Smooth muscle cell (in vitro differentiated cells): ENCODE measurements around the gene TBX20. TPM values are rescaled to one million over a fixed set of nuclear protein-coding genes. Genes with fewer than 3 reads are reported as not detected.
"Not testable (repeated sequence)": the region's sequence is repeated elsewhere in the genome, so short reads cannot be mapped to it uniquely, and the experiment has no call there.

Source experiments
- DNase-seq: peaks from one replicate; lab custom pipeline; 2025; ENCODE audit not compliant: unreplicated experiment; lab: John Stamatoyannopoulos, UW
- H2AFZ ChIP-seq: fragments of 200-600 bp; sonication (generic); 2 replicates; pipeline ENCODE4 v1.6.0; 2016; ENCODE audit warnings: antibody characterized with exemption, low read depth, mild to moderate bottlenecking
- H3F3A ChIP-seq: fragments of 200-600 bp; sonication (generic); 2 replicates; pipeline ENCODE4 v1.6.0; 2017; ENCODE audit warnings: antibody characterized with exemption, low read depth
- H3K27ac ChIP-seq: fragments of 200-600 bp; sonication (generic); 2 replicates; pipeline ENCODE4 v1.5.1; 2016; ENCODE audit warnings: low read depth, mild to moderate bottlenecking
- H3K27me3 ChIP-seq: fragments of 200-600 bp; sonication (generic); 2 replicates; pipeline ENCODE4 v1.6.1; 2016; ENCODE audit warnings: low read depth, mild to moderate bottlenecking
- H3K36me3 ChIP-seq: fragments of 200-600 bp; sonication (generic); 2 replicates; pipeline ENCODE4 v1.5.1; 2016; ENCODE audit warnings: low read depth
- H3K4me1 ChIP-seq: fragments of 200-600 bp; sonication (generic); 2 replicates; pipeline ENCODE4 v1.5.1; 2016; ENCODE audit warnings: low read depth
- H3K4me2 ChIP-seq: fragments of 200-600 bp; sonication (generic); 2 replicates; pipeline ENCODE4 v1.6.0; 2016; ENCODE audit warnings: mild to moderate bottlenecking
- H3K4me3 ChIP-seq: fragments of 200-600 bp; sonication (generic); 2 replicates; pipeline ENCODE4 v1.5.1; 2016; ENCODE audit warnings: mild to moderate bottlenecking
- H3K79me2 ChIP-seq: fragments of 200-600 bp; sonication (generic); 2 replicates; pipeline ENCODE4 v1.6.0; 2016; ENCODE audit warnings: low read depth, mild to moderate bottlenecking
- H3K9ac ChIP-seq: fragments of 200-600 bp; sonication (generic); 2 replicates; pipeline ENCODE4 v1.6.0; 2016; ENCODE audit warnings: low read depth
- H3K9me3 ChIP-seq: fragments of 200-600 bp; sonication (generic); replicated peaks from 2 replicates; pipeline ENCODE4 v1.5.1; 2016; ENCODE audit warnings: low read depth
- H4K20me1 ChIP-seq: fragments of 200-600 bp; sonication (generic); 2 replicates; pipeline ENCODE4 v1.6.0; 2016; ENCODE audit warnings: low read depth
- CTCF ChIP-seq: fragments of 200-600 bp; sonication (generic); IDR thresholded peaks from 2 replicates; pipeline ENCODE4 v1.5.1; 2017; ENCODE audit warnings: borderline replicate concordance, mild to moderate bottlenecking, antibody characterized with exemption; ENCODE audit not compliant: insufficient read depth, poor library complexity, severe bottlenecking
- WGBS: methylation state at CpG from one replicate; pipeline ENCODE4 v1.1.7; 2016; ENCODE audit warnings: low lambda C conversion rate; 5-methylcytosine and 5-hydroxymethylcytosine counted together
- polyA plus RNA-seq: library from polyadenylated mRNA; unstranded; fragments of >200 nt; fragmentation: Nextera tagmentation; extraction: Ambion mirVana; gene quantifications from 2 replicates; pipeline ENCODE4 v1.2.1, GENCODE V29; 2016
- total RNA-seq: library from RNA; depleted of rRNA; stranded (reverse); fragments of >200 nt; gene quantifications from 2 replicates; pipeline ENCODE4 v1.2.3, GENCODE V29; 2014

Gene TBX20
- total and polyA plus RNA-seq, 2 experiments from 2014 or later, result 4.3 to 58.4 TPM

GRCh38 chr7:35190146-35190773 lies 63.6 kb downstream of the TBX20 start:
- H2AFZ ChIP-seq, H3K36me3 ChIP-seq, H3K4me2 ChIP-seq, H3K9me3 ChIP-seq, H3K79me2 ChIP-seq, DNase-seq, H3K9ac ChIP-seq, H3K4me3 ChIP-seq, H3F3A ChIP-seq, H4K20me1 ChIP-seq, H3K27ac ChIP-seq, H3K4me1 ChIP-seq: not testable (repeated sequence)
- TF ChIP-seq CTCF, result peak; percentile 21
- WGBS, result 58% methylated on average over 4 of the region's 4 CpGs
- peaks cover 12% of the 10 kb centered on the region for H3K27me3 ChIP-seq

GRCh38 chr7:35186751-35187150 lies 67.1 kb downstream of the TBX20 start:
- Histone ChIP-seq H2AFZ (peak overlapping the region; percentile 49), H3K4me2 (peak overlapping the region; percentile 86), H3K4me3 (peak overlapping the region; percentile 57), H3K9ac (peak overlapping the region; percentile 22), H3K27me3 (peaks cover 13% of the 10 kb centered on the region)
- H3K36me3 ChIP-seq, H4K20me1 ChIP-seq, H3K27ac ChIP-seq, H3K79me2 ChIP-seq, H3K4me1 ChIP-seq, H3F3A ChIP-seq, DNase-seq, H3K9me3 ChIP-seq: not testable (repeated sequence)
- 1% methylated on average over 27 of the region's 27 CpGs for WGBS

GRCh38 chr7:35185908-35186731 lies 67.8 kb downstream of the TBX20 start:
- peak; percentile 42 for DNase-seq
- peak overlapping the region; percentile 22 for H3K9ac ChIP-seq
- H3K79me2 ChIP-seq, result no peaks in the 10 kb centered on the region
- H3F3A ChIP-seq, result no peaks in the 10 kb centered on the region
- no peaks in the 10 kb centered on the region for H4K20me1 ChIP-seq
- no peak for TF ChIP-seq CTCF
- H3K4me1 ChIP-seq, result no peaks in the 10 kb centered on the region
- peaks cover 13% of the 10 kb centered on the region for H3K27me3 ChIP-seq
- WGBS, result under 1% methylated on average over 38 of the region's 67 CpGs
- H3K4me3 ChIP-seq, result peak overlapping the region; percentile 57
- H3K36me3 ChIP-seq, result no peaks in the 10 kb centered on the region
- peak overlapping the region; percentile 86 for H3K4me2 ChIP-seq
- no peak overlapping the region for H3K27ac ChIP-seq
- H3K9me3 ChIP-seq, result no peaks in the 10 kb centered on the region
- H2AFZ ChIP-seq, result peak overlapping the region; percentile 49

- Histone ChIP-seq H3K4me2 (peak overlapping the region; percentile 86), H2AFZ (peak overlapping the region; percentile 49), H3K27me3 (peaks cover 13% of the 10 kb centered on the region), H3K4me3 (peak overlapping the region; percentile 57)
- not testable (repeated sequence) for H3K27ac ChIP-seq, H3K79me2 ChIP-seq, DNase-seq, H3K9me3 ChIP-seq, H3F3A ChIP-seq, H4K20me1 ChIP-seq, H3K4me1 ChIP-seq, H3K36me3 ChIP-seq, H3K9ac ChIP-seq
- 3% methylated on average over 14 of the region's 14 CpGs for WGBS
These were observed 68.4 kb downstream of the TBX20 start for GRCh38 chr7:35185578-35185907.

GRCh38 chr7:35184961-35185360 lies 68.9 kb downstream of the TBX20 start:
- H3K27ac ChIP-seq, H3K9ac ChIP-seq, H3K4me1 ChIP-seq, H2AFZ ChIP-seq, H3K36me3 ChIP-seq, H3K79me2 ChIP-seq, H3F3A ChIP-seq, H4K20me1 ChIP-seq, DNase-seq, H3K9me3 ChIP-seq: not testable (repeated sequence)
- peak overlapping the region; percentile 86 for H3K4me2 ChIP-seq
- peak overlapping the region; percentile 57 for H3K4me3 ChIP-seq
- 62% methylated on average over 5 of the region's 5 CpGs for WGBS
- peaks cover 13% of the 10 kb centered on the region for H3K27me3 ChIP-seq

GRCh38 chr7:35183873-35184503 lies 69.9 kb downstream of the TBX20 start:
- not testable (repeated sequence) for H3K9ac ChIP-seq, H3K4me1 ChIP-seq, H2AFZ ChIP-seq, H3K79me2 ChIP-seq, H3K4me2 ChIP-seq, H3K4me3 ChIP-seq, DNase-seq, H3K27ac ChIP-seq, H3K36me3 ChIP-seq, H3F3A ChIP-seq, H3K9me3 ChIP-seq, H4K20me1 ChIP-seq
- peaks cover 13% of the 10 kb centered on the region for H3K27me3 ChIP-seq
- WGBS, result 68% methylated on average over 5 of the region's 5 CpGs
